GM18498 (cell line): ENCODE measurements around the gene MACF1.
"Not testable (repeated sequence)": the region's sequence is repeated elsewhere in the genome, so short reads cannot be mapped to it uniquely, and the experiment has no call there.

Experiments
- ATAC-seq: cut with Tn5 transposase; IDR thresholded peaks from one replicate; pipeline ENCODE4 v1.9.1; 2021; ENCODE audit warnings: mild to moderate bottlenecking, moderate library complexity; ENCODE audit not compliant: unreplicated experiment

Gene MACF1

GRCh38 chr1:39204441-39205081 lies at the start of gene MACF1:
MACF1 (plus strand) TSS chr1:39204695; CDS start chr1:39205023, 328 bp downstream.
- ATAC-seq = peak; percentile 12

DNA sequence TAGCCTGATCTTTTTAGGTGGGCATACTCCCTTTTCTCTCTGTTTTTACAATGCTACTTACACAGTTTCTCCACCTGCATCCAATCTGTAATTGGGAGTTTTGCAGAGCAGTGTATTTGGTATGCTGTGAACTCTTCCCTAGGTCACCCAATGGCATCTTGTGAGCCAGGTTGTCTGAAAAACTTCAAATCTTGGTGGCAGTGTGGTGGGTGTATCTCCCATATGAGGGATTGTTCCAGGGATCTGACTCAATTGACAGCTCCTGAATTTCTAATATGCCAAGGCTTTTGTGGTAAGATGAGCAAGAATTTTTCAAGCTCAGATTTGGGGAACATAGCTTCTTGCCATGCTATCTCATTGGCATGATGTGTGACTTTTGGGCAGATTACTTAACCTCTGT lies 47.2 kb upstream of the MACF1 start:
- no peak for ATAC-seq

DNA sequence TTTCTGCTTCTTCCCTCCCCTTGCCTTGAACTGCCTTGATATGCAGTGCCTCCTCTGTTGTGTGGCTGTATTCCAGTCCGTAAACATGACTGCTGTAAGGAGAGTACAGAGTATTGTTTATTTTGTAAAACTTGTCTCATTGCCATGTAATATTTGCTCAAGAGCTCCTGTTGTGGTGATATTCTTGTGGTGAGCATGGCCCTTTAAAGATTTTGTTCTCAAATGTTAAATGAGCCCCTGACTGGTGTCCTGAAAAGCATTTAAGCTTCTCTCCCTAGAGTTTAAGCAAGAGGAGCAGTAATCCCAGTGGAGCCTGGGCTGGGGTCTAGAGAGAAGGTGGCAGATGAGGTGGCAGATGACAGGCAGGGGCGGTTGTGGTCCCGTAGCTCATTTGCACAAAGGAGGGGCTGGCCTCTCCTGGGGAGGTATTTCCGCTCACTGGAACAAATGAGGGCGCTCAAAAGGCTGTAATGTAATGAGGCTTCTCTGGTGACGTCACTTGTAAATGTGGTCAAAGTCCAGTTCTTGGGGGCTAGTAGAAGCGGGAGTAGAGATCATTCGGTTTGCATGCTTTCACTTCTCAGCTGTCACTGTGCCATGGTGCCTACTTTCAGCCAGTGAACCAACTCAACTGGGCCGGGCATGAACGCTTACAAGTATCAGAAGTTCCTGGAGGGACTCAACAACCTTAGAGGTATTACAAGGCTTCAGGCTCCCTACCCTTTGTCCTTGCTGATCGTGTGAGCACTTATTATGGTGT lies 46.0 kb upstream of the MACF1 start:
- no peak for ATAC-seq

DNA sequence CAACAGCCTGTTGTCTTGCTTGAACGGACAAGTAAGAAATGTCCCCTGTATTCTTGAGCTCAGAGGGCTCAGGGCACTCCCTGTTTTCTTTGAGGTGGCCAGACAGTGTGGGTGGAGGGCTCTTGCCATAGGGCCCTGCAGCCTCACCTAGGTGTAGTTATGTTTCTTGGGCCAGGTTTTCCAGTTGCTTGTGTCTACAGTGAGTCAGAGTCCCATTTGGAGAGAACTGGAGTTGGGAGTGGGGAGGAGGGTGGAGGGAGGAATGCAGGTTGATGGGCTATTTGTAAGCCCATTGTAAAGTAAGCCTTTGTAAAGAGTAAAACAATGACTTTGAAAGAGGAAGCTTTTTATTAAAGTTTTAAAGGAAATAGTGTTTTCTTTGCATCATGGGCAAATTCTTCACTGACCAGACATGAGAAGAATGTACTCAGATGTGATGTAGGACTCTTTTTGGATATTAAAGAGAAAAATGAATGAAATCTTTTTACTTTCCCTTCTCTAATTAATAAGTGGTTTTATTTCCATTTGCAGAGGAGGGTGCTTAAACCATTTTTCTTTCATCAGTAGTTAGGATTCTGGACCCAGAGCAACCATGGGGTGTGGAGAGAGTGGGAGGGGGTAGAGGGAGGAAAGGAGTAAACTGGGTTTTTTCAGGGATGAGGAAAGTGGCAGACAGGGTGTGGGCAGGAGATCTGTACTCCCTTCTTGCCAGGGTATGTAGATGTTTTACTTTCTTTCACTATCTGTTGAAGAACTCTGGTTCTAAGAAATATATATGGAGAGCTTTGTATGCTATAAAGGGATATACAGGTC lies 45.1 kb upstream of the MACF1 start:
- no peak for ATAC-seq

- ATAC-seq = no peak
Observed at GRCh38 chr1:39160703-39161102, 43.8 kb upstream of the MACF1 start.

GRCh38 chr1:39161811-39162210 lies 42.7 kb upstream of the MACF1 start:
- ATAC-seq = not testable (repeated sequence)

GRCh38 chr1:39163469-39163868 lies 41.0 kb upstream of the MACF1 start:
- no peak for ATAC-seq

GRCh38 chr1:39164256-39164655 lies 40.2 kb upstream of the MACF1 start:
- no peak for ATAC-seq

DNA sequence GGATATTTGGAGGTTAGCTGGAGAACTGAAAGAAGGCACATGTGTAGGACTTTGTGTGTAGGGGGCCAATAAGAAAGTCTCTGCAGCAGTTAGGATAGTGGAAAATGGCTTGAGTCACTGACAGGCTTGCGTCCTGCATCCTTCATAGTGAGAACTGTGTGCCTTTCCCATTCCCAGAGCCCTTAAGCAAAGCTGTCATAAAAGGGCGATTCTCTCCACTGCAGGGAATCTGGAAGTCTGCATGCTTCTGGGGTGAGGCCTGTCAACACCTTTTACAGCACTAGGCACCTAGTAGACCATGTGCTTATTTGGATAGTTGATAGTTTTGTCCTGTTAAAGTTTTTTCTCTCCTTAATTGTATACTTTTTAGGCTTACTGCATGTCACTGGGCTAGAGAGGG lies 39.4 kb upstream of the MACF1 start:
- no peak for ATAC-seq

- no peak for ATAC-seq
Observed at GRCh38 chr1:39165488-39165887, 39.0 kb upstream of the MACF1 start.

GRCh38 chr1:39167632-39168209 lies 36.8 kb upstream of the MACF1 start:
- ATAC-seq = no peak

GRCh38 chr1:39168301-39169080 lies 36.0 kb upstream of the MACF1 start:
- no peak for ATAC-seq

- no peak for ATAC-seq
Observed at GRCh38 chr1:39170731-39171667, 33.5 kb upstream of the MACF1 start.

GRCh38 chr1:39173119-39173994 lies 31.1 kb upstream of the MACF1 start:
- ATAC-seq = no peak

GRCh38 chr1:39173995-39174380 lies 30.5 kb upstream of the MACF1 start:
- ATAC-seq = no peak

GRCh38 chr1:39174390-39175081 lies 30.0 kb upstream of the MACF1 start:
- ATAC-seq = no peak

DNA sequence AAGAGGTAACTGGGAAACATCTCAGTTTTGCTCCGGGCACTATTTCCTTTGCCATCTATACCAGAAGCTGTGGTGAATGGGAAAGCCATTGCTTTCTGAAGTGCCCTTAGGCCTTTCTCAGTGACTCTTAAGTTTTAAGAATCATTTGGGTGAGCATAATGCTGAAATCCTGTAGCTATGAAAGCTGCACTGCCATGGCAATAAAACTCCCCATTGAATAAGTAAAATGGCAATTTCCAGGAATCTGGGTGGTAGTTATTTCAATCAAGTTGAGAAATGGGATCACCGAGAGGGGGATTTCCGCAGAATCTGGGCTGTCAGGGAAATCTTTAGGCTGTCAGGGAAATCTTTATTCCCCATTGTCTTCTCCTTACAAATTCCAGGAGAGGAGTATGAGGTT lies 26.8 kb upstream of the MACF1 start:
- no peak for ATAC-seq
